ENCODE data around the gene ROBO1.

The ROBO1 gene

DNA sequence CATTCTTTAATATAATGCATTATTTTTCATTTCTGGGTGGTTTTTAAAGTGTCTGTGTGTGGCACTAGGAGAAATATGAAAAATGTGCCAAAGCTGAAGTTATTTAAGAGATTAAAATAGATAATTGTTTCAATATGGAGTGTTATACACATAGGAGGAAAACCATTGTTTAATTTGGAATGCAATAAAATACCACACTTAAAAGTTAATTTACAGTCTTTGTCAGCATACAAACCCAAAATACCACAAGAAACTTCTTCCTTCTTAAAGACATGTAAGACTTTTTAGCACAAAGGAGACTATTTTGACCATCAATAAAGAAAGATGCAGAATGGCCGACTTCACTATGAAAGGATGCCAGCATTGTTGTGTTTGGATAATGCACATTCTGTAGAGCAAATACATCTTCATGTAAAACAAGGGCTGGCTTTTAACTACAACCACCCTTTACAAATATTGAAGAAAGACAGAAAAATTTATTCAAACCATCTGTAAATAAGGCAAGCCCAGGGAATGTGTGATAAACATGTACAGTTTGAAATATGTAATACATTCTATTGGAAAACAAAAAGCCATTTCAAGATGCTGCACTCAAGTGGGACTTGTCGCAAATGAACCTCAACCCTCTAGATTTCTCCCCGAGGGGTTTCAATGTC is 1146.6 kb downstream of the ROBO1 start:
- Histone ChIP-seq H3K4me2 (no peak overlapping the region), H3K27me3 (ENCODE audit: insufficient read depth, low read depth) (no peaks in the 10 kb centered on the region), H3K4me3 (IDR thresholded peaks at IDR 0.05; ENCODE audit: insufficient read depth, low read depth, low read length) (no peak overlapping the region), H4K20me1 (ENCODE audit: insufficient read depth) (no peaks in the 10 kb centered on the region), H2AFZ (ENCODE audit: low read depth) (no peak overlapping the region), H3K4me1 (ENCODE audit: low read depth, poor library complexity, severe bottlenecking) (no peaks in the 10 kb centered on the region), H3K9ac (no peak overlapping the region), H3K36me3 (ENCODE audit: insufficient read depth) (no peaks in the 10 kb centered on the region), H3K27ac (no peak overlapping the region), H3K79me2 (ENCODE audit: insufficient read depth, low read depth) (no peaks in the 10 kb centered on the region)
- TF ChIP-seq, protein P1, sequence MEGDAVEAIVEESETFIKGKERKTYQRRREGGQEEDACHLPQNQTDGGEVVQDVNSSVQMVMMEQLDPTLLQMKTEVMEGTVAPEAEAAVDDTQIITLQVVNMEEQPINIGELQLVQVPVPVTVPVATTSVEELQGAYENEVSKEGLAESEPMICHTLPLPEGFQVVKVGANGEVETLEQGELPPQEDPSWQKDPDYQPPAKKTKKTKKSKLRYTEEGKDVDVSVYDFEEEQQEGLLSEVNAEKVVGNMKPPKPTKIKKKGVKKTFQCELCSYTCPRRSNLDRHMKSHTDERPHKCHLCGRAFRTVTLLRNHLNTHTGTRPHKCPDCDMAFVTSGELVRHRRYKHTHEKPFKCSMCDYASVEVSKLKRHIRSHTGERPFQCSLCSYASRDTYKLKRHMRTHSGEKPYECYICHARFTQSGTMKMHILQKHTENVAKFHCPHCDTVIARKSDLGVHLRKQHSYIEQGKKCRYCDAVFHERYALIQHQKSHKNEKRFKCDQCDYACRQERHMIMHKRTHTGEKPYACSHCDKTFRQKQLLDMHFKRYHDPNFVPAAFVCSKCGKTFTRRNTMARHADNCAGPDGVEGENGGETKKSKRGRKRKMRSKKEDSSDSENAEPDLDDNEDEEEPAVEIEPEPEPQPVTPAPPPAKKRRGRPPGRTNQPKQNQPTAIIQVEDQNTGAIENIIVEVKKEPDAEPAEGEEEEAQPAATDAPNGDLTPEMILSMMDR (conservative IDR thresholded peaks at IDR 0.05; ENCODE audit: low read depth, low read length) = no peak

DNA sequence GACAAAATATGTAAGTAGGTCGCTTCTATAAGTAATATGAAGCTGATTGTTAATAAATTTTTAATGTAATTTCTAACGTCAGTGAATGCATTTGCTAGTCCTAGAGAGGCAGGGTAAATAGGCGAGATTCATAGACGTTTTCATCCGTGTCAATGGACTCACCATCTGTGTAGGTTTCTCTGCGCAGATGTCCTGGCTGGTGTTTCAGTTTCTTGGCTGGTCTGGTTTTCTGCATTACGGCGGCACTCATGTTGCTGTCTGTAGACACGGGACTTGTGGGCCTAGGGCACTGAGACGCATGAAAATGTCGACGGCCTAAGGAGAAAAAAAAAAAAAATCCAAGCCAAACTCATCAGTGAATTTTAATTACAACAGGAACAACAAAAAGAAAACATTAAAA is 1153.3 kb downstream of the ROBO1 start:
- H3K27ac ChIP-seq = no peak overlapping the region
- TF ChIP-seq, protein P1 (conservative IDR thresholded peaks at IDR 0.05; ENCODE audit: low read depth, low read length) = no peak
- H3K4me3 ChIP-seq (IDR thresholded peaks at IDR 0.05; ENCODE audit: insufficient read depth, low read depth, low read length) = no peak overlapping the region
- H4K20me1 ChIP-seq (ENCODE audit: insufficient read depth) = no peaks in the 10 kb centered on the region
- no peak overlapping the region for H3K9ac ChIP-seq
- H3K27me3 ChIP-seq (ENCODE audit: insufficient read depth, low read depth) = no peaks in the 10 kb centered on the region
- H3K4me2 ChIP-seq = no peak overlapping the region
- H2AFZ ChIP-seq (ENCODE audit: low read depth) = no peak overlapping the region
- H3K79me2 ChIP-seq (ENCODE audit: insufficient read depth, low read depth) = no peaks in the 10 kb centered on the region
- no peaks in the 10 kb centered on the region for H3K4me1 ChIP-seq (ENCODE audit: low read depth, poor library complexity, severe bottlenecking)
- H3K36me3 ChIP-seq (ENCODE audit: insufficient read depth) = no peaks in the 10 kb centered on the region

DNA sequence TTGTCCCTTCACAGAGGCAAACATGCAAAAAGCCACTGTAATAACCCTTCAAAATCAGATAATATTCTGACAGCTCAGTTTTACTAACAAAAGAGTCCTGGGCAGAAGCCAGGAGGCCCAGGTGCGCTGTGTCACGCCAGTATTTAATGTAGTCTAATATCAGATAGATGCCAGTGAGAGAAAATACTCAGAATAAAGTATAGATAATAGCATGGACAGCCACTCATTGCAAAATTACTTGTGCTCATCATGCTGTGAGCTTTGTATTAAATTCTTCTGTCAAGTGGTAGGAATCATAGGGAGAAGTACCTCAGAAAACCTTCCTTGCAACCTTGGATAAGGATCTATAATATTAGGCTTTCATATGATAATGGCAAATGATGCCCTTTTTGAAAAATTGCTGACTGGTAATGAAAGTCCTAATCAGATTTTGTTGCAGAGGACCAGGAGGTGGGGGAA is 1154.3 kb downstream of the ROBO1 start:
- Histone ChIP-seq H4K20me1 (ENCODE audit: insufficient read depth) (no peaks in the 10 kb centered on the region), H3K27me3 (ENCODE audit: insufficient read depth, low read depth) (no peaks in the 10 kb centered on the region), H3K36me3 (ENCODE audit: insufficient read depth) (no peaks in the 10 kb centered on the region), H3K9ac (no peak overlapping the region), H3K4me1 (ENCODE audit: low read depth, poor library complexity, severe bottlenecking) (no peaks in the 10 kb centered on the region), H3K4me2 (no peak overlapping the region), H3K79me2 (ENCODE audit: insufficient read depth, low read depth) (no peaks in the 10 kb centered on the region), H3K4me3 (IDR thresholded peaks at IDR 0.05; ENCODE audit: insufficient read depth, low read depth, low read length) (no peak overlapping the region), H3K27ac (no peak overlapping the region), H2AFZ (ENCODE audit: low read depth) (no peak overlapping the region)
- TF ChIP-seq, protein P1 (conservative IDR thresholded peaks at IDR 0.05; ENCODE audit: low read depth, low read length) = no peak

DNA sequence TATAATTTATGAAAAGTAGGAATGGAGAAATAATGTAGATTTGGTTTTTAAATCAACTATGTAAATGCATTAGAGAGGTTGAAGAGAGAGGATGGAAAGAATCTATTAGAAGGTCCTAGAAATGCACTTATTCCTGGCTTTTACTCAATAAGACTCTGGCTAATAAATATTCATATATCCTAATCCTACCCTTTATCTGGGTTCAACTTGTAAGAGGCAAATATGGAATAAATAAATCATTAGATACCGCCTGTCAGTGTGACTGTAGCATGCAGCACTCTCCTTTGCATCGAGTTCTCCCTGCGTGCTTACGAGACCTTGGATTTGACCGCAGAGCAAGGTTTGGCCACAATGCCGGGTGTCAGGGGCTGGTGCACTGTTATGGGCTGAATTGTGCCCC is 1156.5 kb downstream of the ROBO1 start:
- H3K79me2 ChIP-seq (ENCODE audit: insufficient read depth, low read depth) = no peaks in the 10 kb centered on the region
- no peak overlapping the region for H3K4me3 ChIP-seq (IDR thresholded peaks at IDR 0.05; ENCODE audit: insufficient read depth, low read depth, low read length)
- TF ChIP-seq, protein P1 (conservative IDR thresholded peaks at IDR 0.05; ENCODE audit: low read depth, low read length) = no peak
- no peaks in the 10 kb centered on the region for H3K4me1 ChIP-seq (ENCODE audit: low read depth, poor library complexity, severe bottlenecking)
- no peaks in the 10 kb centered on the region for H3K36me3 ChIP-seq (ENCODE audit: insufficient read depth)
- H3K27ac ChIP-seq = no peak overlapping the region
- H2AFZ ChIP-seq (ENCODE audit: low read depth) = no peak overlapping the region
- no peaks in the 10 kb centered on the region for H3K27me3 ChIP-seq (ENCODE audit: insufficient read depth, low read depth)
- H3K4me2 ChIP-seq = no peak overlapping the region
- H4K20me1 ChIP-seq (ENCODE audit: insufficient read depth) = no peaks in the 10 kb centered on the region
- H3K9ac ChIP-seq = no peak overlapping the region
